ENCODE data around the gene AGBL3.

- no peak for TF ChIP-seq CTCF (IDR thresholded peaks at IDR 0.05)
- TF ChIP-seq POLR2A (IDR thresholded peaks at IDR 0.05): no peak
These were observed 168.4 kb downstream of the AGBL3 start for GRCh38 chr7:135154734-135155133.

Measured in uterus (tissue), 2 donors.